GM12891 (cell line): ENCODE results near the gene ZNF839.

ENCODE experiments used
- POLR2A ChIP-seq: IDR thresholded peaks from 2 replicates; pipeline ENCODE4 v1.6.1; 2011; ENCODE audit warnings: low read depth, low read length, control low read depth
- POLR2AphosphoS5 ChIP-seq: IDR thresholded peaks from 2 replicates; pipeline ENCODE4 v1.6.1; 2011; ENCODE audit warnings: low read depth, low read length, control low read depth

GRCh38 chr14:102370305-102370809 is 50.8 kb downstream of the ZNF839 start:
- TF ChIP-seq POLR2A, result no peak
- no peak for TF ChIP-seq POLR2AphosphoS5
